Prostate gland (tissue), 2 donors: ENCODE results near the gene CHIA. TPM values are rescaled to one million over a fixed set of nuclear protein-coding genes. Genes with fewer than 3 reads are reported as not detected.
"Not testable (repeated sequence)": the region's sequence is repeated elsewhere in the genome, so short reads cannot be mapped to it uniquely, and the experiment has no call there.

Experiments used
- DNase-seq: peaks from one replicate; pipeline ENCODE4 v3.0.0-alpha.2; 2019; ENCODE audit warnings: low spot score
- H3K27ac ChIP-seq, 2 donors: fragments of 200-600 bp; sonication (generic); 2 replicates each; pipeline ENCODE4 v1.5.1; 2017 to 2019
- H3K27me3 ChIP-seq: fragments of 200-600 bp; sonication (generic); replicated peaks from 2 replicates; pipeline ENCODE4 v1.5.1; 2019; ENCODE audit not compliant: insufficient read depth
- H3K36me3 ChIP-seq, 2 donors: fragments of 200-600 bp; sonication (generic); 1 replicate in 1 of 2; 2 replicates in 1 of 2; pipeline versions ENCODE4 v1.5.1 to v1.8.1; 2017 to 2019
- H3K4me1 ChIP-seq: fragments of 200-600 bp; sonication (generic); replicated peaks from 2 replicates; pipeline ENCODE4 v1.5.1; 2019
- H3K4me3 ChIP-seq, 2 donors: fragments of 200-600 bp; sonication (generic); 2 replicates each; pipeline ENCODE4 v1.5.1; 2017 to 2019
- H3K9me3 ChIP-seq: fragments of 200-600 bp; sonication (generic); 2 replicates; pipeline ENCODE4 v1.5.1; 2017
- CTCF ChIP-seq, 4 experiments: fragments of 200-600 bp in 2 of 4; fragments of 450-650 bp in 2 of 4; sonication (generic) in 2 of 4; IDR thresholded peaks; 1 replicate in 3 of 4; 2 replicates in 1 of 4; pipeline ENCODE4 v1.5.1; 2016 to 2019; ENCODE audit warnings: antibody characterized with exemption in 4 of 4, mild to moderate bottlenecking in 2 of 4, moderate library complexity in 2 of 4
- POLR2A ChIP-seq: fragments of 450-650 bp; IDR thresholded peaks from one replicate; pipeline ENCODE4 v1.6.1; 2016; ENCODE audit warnings: antibody characterized with exemption, mild to moderate bottlenecking
- POLR2AphosphoS5 ChIP-seq: sonication (generic); formaldehyde crosslinking; IDR thresholded peaks from one replicate; pipeline ENCODE4 v1.6.1; 2017; ENCODE audit warnings: antibody characterized with exemption
- WGBS: methylation state at CpG from one replicate; pipeline ENCODE4 v1.1.5; 2018; 5-methylcytosine and 5-hydroxymethylcytosine counted together
- intact Hi-C: fragments of 100-400 bp; cut with DNase I; formaldehyde crosslinking; loops from one replicate; pipeline ENCODE4 v1.14.2; 2022
- total RNA-seq, 2 donors: library from RNA; depleted of rRNA; stranded (reverse); fragments of >200 nt; gene quantifications; one replicate each; pipeline ENCODE4 v1.1.0, GENCODE V29; 2016

Gene CHIA
- total RNA-seq, 2 donors from 2014 or later: not detected

DNA sequence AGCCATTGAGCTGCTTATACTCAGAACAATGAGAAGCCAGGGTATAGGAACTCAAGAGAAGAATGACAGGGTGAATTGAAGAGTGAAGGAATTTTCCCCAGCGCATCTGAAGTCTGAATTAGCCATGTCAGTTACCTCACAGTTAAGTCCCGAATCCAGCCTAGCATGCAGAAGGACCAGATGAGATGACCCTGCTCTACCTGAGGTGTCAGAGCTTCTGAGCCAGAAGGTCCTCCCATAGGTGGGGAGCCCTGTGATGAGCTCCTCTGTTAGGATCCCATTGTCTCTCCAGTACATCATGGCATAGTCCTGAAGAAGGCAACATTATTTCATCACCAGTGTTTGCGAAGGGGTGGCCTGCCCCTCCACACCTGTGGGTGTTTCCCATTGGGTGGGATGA lies 68.7 kb downstream of the CHIA start:
- H3K4me1 ChIP-seq: no peaks in the 10 kb centered on the region
- H3K36me3 ChIP-seq: no peaks in the 10 kb centered on the region
- H3K27me3 ChIP-seq: no peaks in the 10 kb centered on the region
- no peaks in the 10 kb centered on the region for H3K9me3 ChIP-seq
- intact Hi-C loops: no loop called here
- H3K4me3 ChIP-seq: no peak overlapping the region
- DNase-seq: no peak
- peak overlapping the region; percentile 7 to 69 for H3K27ac ChIP-seq
- TF ChIP-seq POLR2A (no peak), CTCF (IDR thresholded peaks at IDR 0.05) (no peak), POLR2AphosphoS5 (no peak)
- 83% methylated on average over 3 of the region's 3 CpGs for WGBS

- intact Hi-C loops: not testable (repeated sequence)
These were observed 69.6 kb downstream of the CHIA start for GRCh38 chr1:111360257-111360656.

GRCh38 chr1:111361761-111362160 lies 71.1 kb downstream of the CHIA start:
- TF ChIP-seq CTCF (IDR thresholded peaks at IDR 0.05): no peak
- no peak for TF ChIP-seq POLR2A
- no peak for TF ChIP-seq POLR2AphosphoS5
- no peak for DNase-seq
- H3K9me3 ChIP-seq: no peaks in the 10 kb centered on the region
- intact Hi-C loops: no loop called here
- no peaks in the 10 kb centered on the region for H3K27me3 ChIP-seq
- H3K36me3 ChIP-seq: no peaks in the 10 kb centered on the region
- H3K27ac ChIP-seq: no peak overlapping the region
- no peaks in the 10 kb centered on the region for H3K4me1 ChIP-seq
- H3K4me3 ChIP-seq: no peak overlapping the region
- WGBS: 88% methylated on average over 9 of the region's 9 CpGs

More at GRCh38 chr1:111360257-111360656, 69.6 kb downstream of the CHIA start:
- H3K27me3 ChIP-seq, H3K4me3 ChIP-seq, H3K36me3 ChIP-seq, H3K9me3 ChIP-seq, H3K4me1 ChIP-seq: not testable (repeated sequence)
- 19% methylated on average over 4 of the region's 4 CpGs for WGBS
- peak; percentile 20 for DNase-seq
- peak; percentile 52 for TF ChIP-seq POLR2AphosphoS5
- peak overlapping the region in 1 of 2 donors; percentile 69 for H3K27ac ChIP-seq

DNA sequence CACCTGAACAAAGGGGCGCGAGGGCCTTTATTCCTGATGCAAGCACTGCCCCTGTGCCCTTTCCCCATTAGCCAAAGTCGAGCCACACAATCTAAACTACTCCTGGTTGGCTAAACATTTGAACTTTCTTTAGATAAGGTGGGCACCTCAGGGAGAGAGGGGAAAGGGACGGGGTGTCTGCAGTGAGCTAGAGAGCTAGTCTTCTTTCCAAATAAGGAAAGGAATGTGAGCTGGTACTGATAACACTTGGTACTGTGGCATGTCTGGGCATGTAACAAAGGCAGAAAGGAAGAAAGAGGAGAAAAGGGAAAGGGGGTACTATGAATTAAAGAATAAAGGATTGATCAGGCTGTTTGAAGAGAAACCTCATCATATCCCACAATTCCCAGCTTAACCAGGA lies 74.0 kb downstream of the CHIA start:
- 54% methylated on average over 4 of the region's 4 CpGs for WGBS

DNA sequence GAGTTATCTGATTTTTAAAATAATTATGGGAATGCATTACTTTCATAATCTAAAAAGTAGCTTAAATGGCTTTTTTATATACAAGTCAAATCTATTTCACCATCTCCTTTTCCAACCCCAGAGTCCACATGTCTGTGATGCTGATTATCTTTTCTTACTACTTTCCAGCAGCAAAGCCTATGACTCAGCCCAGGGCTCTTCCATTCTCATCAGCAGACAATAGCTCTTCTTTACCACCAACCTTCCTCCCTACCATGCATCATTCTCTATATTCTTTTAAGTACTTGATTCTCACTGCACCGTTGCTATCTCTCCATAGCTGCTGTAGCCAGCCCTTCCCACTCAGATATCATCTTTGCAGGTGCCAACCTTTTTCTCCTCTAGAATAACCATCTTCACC lies 75.6 kb downstream of the CHIA start:
- no peak for DNase-seq
- 52% methylated on average over 1 of the region's 1 CpG for WGBS
- TF ChIP-seq CTCF (IDR thresholded peaks at IDR 0.05): no peak
- TF ChIP-seq POLR2AphosphoS5: no peak
- TF ChIP-seq POLR2A: no peak
- Histone ChIP-seq H3K4me1 (no peaks in the 10 kb centered on the region), H3K27ac (no peak overlapping the region), H3K9me3 (no peaks in the 10 kb centered on the region), H3K4me3 (no peak overlapping the region), H3K27me3 (no peaks in the 10 kb centered on the region), H3K36me3 (no peaks in the 10 kb centered on the region)
- intact Hi-C loops: no loop called here

More for the DNA sequence above, 74.0 kb downstream of the CHIA start:
- Histone ChIP-seq H3K27ac (no peak overlapping the region), H3K36me3 (no peaks in the 10 kb centered on the region), H3K27me3 (no peaks in the 10 kb centered on the region), H3K4me3 (no peak overlapping the region), H3K4me1 (no peaks in the 10 kb centered on the region), H3K9me3 (no peaks in the 10 kb centered on the region)
- TF ChIP-seq POLR2A: no peak
- TF ChIP-seq POLR2AphosphoS5: no peak
- no peak for TF ChIP-seq CTCF (IDR thresholded peaks at IDR 0.05)
- intact Hi-C loops: no loop called here
- DNase-seq: no peak
